Activated CD4-positive, alpha-beta T cell treated with anti-CD3 and anti-CD28 coated beads, Interleukin-2, Interleukin-6, amounts not matched to agents 100 ng/mL and 50 ng/mL, durations not matched to agents 16 hours and 8 hours (primary cell): Measurements from ENCODE around the gene DCBLD2.

Experiments
- DNase-seq: peaks from one replicate; pipeline ENCODE4 v3.0.0-alpha.2; 2020

Gene DCBLD2

GRCh38 chr3:98827221-98827920 lies 74.1 kb downstream of the DCBLD2 start:
- DNase-seq = no peak

DNA sequence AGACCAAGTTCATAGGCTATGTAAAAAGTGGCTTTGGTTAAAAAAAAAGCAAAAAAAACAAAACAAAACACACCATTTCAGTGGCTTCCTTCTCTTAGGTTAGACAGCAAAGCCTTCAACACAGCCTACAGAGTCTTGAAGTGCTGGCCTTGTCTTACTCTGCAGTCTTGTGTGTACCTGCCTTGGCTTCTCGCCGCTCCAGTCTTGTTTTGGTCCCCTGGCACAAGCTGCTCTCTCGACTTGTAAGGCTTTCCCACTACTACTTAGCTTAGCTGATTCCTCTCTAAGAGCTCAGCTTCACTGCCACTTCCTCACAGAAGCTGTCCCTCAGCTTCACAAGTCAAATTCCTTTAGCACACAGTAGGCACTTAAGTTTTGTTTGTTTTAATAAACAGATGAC lies 75.4 kb downstream of the DCBLD2 start:
- DNase-seq = no peak

DNA sequence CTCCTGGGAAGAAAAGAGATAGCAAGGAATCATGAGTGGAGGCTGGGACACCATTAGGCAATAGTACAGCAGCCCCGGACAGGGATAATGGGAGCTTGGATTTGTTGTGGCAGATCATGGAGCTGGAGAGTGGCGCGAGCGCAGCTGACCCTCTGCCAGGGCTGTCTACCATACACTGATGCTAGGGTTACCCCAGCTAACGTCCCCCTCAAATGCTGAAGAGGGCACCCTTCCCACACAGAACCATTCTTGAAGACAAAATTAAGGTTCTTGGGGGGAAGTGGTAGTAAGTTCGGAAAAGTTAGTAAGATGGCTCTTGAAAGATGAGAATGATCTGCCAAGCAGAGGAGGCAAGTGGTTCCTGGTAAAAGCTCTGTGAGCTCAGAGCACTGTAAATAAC lies 77.2 kb downstream of the DCBLD2 start:
- DNase-seq = no peak

DNA sequence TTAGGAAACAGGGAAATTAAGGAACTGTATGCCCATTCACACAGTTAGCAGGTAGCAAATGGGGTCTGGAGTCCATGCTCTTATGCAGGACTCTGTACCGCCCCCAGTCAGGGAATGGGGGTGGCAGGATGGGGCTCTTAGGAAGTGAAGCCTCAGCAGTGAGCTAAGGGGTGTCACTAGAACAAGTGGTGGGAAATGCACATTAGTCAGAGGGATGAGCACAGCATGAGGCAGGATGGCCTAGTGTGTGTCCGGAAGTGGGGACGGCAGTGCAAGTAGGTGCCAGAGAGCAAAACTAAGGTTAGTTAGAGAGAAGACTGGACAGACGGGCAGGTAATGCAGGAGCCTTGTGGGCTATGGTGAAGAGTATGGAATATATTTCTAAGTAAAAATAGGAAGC lies 77.7 kb downstream of the DCBLD2 start:
- DNase-seq = no peak

DNA sequence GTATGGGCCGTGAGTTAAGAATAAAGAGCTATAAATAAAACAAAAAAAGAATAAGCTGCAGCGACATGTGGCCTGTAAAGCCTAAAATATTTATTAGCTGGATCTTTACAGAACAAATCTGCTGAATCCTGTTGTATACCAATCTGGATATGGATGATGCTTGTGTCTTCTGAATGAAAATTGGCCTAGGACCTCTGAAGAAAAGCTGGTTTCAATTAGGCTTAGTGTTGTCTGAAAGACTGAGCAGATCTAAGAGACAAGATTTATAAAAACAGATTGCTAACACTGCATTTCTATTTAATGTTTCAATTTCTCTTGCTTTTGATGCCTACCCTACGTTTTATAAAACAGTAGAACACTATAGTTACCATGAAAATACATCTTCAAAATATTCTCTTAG lies 80.4 kb downstream of the DCBLD2 start:
- no peak for DNase-seq

- DNase-seq = peak; percentile 48
Measured at GRCh38 chr3:98817547-98818041, 83.9 kb downstream of the DCBLD2 start.

- no peak for DNase-seq
Measured at GRCh38 chr3:98814817-98815420, 86.6 kb downstream of the DCBLD2 start.

- DNase-seq = peak; percentile 16
Measured at GRCh38 chr3:98812851-98813374, 88.6 kb downstream of the DCBLD2 start.

DNA sequence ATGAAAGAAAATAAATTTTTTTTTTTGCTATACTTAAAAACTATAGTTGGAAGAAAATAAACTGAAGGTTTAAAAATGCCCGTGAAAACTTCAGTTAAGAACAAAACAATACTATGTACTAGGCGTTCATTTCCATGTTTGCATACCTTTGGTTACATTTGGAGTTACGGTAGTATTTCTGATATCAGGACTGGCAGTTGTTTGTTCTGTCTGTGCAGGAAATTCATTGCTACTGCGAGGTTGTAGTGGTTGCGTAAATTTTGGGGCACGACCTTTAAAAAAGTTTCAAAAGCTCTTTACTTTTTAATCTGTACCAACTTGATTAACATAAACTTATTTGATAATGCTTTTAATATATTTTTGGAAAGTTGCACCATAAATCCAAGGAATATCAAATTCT lies 90.4 kb downstream of the DCBLD2 start:
- no peak for DNase-seq

GRCh38 chr3:98809557-98809956 lies 91.9 kb downstream of the DCBLD2 start:
- DNase-seq = no peak

GRCh38 chr3:98808071-98808470 lies 93.4 kb downstream of the DCBLD2 start:
- DNase-seq = no peak

DNA sequence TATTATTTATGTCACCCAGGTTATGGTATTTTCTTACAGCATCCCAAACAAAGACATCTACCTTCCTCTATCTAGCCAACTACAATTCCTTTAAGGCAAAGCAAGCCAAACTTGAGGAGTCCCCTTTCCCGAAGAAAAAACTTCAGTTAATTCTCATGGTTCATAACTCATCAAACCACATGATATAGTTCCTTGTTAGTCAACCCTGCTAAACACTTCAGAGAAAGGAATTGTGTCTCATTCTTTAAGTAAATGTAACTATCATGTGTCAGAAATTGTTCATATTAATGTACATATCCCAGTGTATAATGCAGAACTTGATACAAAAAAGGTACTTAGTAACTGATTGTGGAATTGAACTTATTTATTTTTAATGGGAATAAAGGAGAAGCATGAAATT lies 93.9 kb downstream of the DCBLD2 start:
- DNase-seq = no peak

- no peak for DNase-seq
Measured at GRCh38 chr3:98807011-98807410, 94.5 kb downstream of the DCBLD2 start.

GRCh38 chr3:98806521-98806920 lies 95.0 kb downstream of the DCBLD2 start:
- DNase-seq = no peak

- no peak for DNase-seq
Measured at GRCh38 chr3:98805571-98805970, 95.9 kb downstream of the DCBLD2 start.

GRCh38 chr3:98801043-98801747 lies 100.3 kb downstream of the DCBLD2 start:
- no peak for DNase-seq

DNA sequence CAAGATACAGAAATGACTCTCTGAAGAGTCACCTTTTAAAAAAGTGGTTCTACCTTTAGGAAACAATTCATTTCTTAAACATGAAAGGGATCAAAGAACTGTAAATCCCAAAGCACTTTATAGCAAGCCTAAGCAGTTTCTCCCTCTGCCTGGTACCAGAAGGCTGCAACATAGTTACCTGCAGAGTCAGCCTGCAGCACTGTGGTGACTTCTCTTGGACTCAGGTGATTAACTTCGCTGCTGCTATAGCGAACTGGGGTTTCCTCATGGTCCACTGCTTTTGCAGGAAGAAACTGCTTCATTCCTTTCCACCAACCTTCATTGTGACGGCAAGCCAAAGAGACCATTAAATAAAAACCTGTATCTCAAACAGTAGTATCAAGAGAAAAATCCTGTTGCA lies 101.1 kb downstream of the DCBLD2 start:
- no peak for DNase-seq

DNA sequence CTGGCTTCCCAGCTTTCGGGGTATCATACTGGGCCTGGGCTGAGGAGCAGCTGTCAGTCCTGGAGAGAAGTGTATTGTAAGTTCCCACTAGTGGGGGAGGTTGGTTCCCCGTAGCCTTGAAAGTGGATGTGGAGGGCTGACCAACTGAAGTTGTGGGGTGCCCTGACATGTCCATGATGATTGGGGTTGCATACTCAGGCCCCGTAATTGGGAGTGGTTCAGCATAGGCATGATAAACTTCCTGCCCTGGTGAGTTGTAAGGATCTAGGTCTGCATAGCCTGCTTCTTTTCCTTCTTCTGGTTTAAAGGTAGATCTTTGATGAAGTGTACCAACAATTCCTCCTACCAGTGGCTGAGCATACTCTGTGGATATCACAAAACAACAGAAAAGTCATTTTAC lies 102.0 kb downstream of the DCBLD2 start:
- DNase-seq = no peak

GRCh38 chr3:98798820-98799219 lies 102.7 kb downstream of the DCBLD2 start:
- no peak for DNase-seq

DNA sequence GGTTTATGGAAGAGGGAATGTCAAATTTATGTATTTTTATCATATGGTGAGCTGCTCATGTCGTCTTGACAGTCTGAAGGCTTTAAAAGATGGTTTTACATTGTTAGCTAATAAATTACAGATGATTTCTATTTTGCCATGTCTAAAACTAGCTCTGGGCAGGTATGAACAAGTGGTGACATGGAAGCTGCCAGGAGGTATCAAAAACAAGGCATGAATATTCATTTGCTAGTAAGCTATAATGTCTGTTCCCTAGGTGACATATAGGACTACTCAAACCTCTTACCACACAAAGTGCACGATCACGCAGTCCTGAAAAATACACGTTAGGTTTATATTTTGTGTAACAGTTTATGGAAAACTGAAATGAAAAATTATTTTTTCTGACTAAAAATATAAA lies 103.6 kb downstream of the DCBLD2 start:
- no peak for DNase-seq

GRCh38 chr3:98796334-98796733 lies 105.2 kb downstream of the DCBLD2 start:
- no peak for DNase-seq

GRCh38 chr3:98793971-98794370 lies 107.5 kb downstream of the DCBLD2 start:
- no peak for DNase-seq

GRCh38 chr3:98791341-98792325 lies 109.9 kb downstream of the DCBLD2 start:
- DNase-seq = no peak
